HT1080 (cell line): ENCODE measurements around the gene MYOZ2. TPM values are rescaled to one million over a fixed set of nuclear protein-coding genes. Genes with fewer than 3 reads are reported as not detected.
A peak's percentile ranks its signal among the peaks of the same experiment; 100 is the strongest.

ENCODE experiments used
- DNase-seq: peaks from one replicate; pipeline ENCODE4 v3.0.0-alpha.2; 2015; ENCODE audit warnings: low read depth
- total RNA-seq: library from RNA; depleted of rRNA; stranded (reverse); fragments of >200 nt; shearing (Covaris generic); gene quantifications from 2 replicates; pipeline ENCODE4 v1.2.3, GENCODE V29; 2014

The MYOZ2 gene
- total RNA-seq, 1 experiment from 2014 or later: not detected

GRCh38 chr4:119191505-119191904, 55.9 kb downstream of the MYOZ2 start:
- DNase-seq: no peak

GRCh38 chr4:119197772-119198212, 62.2 kb downstream of the MYOZ2 start:
- DNase-seq: no peak

GRCh38 chr4:119204916-119205315, 69.3 kb downstream of the MYOZ2 start:
- DNase-seq: no peak

DNA sequence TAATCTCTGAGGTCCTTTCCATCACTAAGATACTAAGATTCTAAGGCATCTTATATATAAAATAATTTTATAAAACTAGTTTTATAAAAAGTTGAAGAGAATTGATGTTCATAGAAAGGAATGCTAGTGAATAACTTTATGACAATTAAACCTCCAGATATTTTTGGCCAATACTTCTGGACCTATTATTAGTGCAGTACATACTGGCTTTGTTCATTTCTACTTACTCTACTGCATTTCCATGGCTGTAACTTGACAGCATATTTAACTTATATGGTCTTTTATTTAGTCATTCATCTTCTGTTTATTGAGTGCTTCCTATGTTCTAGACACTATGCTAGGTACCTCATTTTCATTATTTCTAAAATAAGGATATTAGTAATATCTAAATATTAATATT, 70.1 kb downstream of the MYOZ2 start:
- DNase-seq: no peak

- DNase-seq: no peak
Observed at GRCh38 chr4:119206178-119206577, 70.5 kb downstream of the MYOZ2 start.

GRCh38 chr4:119207051-119207450, 71.4 kb downstream of the MYOZ2 start:
- DNase-seq: no peak

GRCh38 chr4:119209077-119209476, 73.4 kb downstream of the MYOZ2 start:
- peak; percentile 99 for DNase-seq

DNA sequence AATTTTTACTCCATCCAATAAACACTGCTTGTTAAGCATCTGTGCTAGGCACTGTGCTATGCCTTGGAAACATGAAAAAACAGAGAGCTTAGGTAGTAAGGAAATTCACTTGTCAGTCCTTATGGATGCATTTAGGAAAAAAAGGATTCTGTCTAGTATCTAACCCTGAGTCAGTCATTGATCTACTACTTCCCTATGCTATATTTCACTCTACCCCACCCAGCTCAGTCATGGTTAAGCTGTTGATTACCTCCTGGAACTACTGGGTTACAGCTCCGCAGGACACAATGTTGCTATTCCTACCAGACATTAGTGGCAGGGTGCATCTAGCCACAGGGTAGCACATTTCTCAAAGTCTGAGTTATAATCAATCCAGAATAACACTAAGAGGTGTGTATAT, 74.0 kb downstream of the MYOZ2 start:
- DNase-seq: no peak

GRCh38 chr4:119210775-119211174, 75.1 kb downstream of the MYOZ2 start:
- DNase-seq: peak; percentile 53

GRCh38 chr4:119211867-119212233, 76.2 kb downstream of the MYOZ2 start:
- DNase-seq: no peak

DNA sequence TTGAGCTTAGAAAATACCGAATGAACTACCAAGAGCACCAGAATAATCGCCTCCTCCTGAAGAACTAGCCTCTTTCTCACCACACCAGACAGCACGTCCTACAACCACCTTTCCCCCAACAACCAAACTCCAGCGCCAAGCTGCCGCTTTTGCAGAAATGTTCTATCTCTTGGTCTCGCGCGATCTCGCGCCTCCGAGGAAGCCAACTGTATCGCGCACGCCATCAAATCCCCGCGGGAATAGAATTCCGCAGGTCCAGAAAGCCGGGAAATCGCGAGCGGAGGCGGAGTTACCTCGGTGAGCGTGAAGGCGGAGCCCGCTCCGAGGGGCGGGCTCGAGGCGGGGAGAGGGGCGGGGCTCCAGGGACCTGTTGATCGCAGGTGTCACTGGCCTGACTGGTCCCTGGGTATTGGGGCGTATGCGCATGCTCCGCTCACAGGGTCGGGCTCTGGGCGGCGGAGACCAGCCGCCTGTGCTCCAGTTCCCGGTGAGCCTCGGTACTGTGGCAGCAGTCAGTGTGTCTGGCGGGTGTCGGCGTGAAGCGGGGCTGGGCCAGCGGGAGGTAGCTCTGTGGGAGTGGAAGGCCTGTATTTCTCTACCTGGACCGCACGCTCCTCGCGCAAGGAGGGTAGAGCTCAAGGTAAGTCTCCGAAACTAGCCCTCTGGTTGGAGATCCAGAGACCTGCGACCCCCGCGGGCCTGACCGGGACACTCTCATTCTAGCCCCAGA, 76.8 kb downstream of the MYOZ2 start, which contains the start of gene USP53:
Gene USP53, plus strand, starts transcription at position 480 of the 730 bp plus-strand sequence. CDS start 27,047 bp downstream, outside the sequence.
- DNase-seq: peak; percentile 96

DNA sequence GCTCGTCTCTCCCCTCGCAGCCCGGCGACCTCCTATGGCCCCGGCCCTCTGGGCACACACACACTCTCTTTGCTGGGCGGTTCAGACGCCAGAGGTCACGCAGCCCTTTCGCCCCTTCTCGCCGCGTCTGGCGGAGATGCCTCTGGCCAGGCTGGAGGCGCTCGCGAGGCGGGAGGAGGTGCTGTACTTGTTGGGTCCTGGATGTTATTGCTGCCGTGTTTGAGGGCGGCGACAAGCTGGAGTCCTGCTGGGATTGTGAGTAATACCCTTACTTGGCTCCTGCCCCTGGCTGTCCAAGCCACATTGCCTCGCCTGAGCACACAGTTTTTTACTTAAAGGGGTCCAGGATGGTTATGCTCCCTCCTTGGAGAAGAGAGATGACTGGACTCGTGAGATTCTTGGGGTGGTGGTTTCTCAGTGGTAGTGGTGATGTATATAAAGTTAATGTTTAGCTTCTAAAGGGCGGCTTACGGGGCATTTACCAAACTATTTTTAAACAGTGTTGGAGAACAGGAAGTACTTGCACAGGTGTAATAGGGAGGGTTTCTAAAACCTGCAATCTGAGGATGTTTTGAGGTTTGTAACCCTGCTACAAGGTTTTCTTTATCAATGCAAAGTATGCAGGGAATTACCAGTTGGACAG, 77.5 kb downstream of the MYOZ2 start:
- peak; percentile 96 for DNase-seq

DNA sequence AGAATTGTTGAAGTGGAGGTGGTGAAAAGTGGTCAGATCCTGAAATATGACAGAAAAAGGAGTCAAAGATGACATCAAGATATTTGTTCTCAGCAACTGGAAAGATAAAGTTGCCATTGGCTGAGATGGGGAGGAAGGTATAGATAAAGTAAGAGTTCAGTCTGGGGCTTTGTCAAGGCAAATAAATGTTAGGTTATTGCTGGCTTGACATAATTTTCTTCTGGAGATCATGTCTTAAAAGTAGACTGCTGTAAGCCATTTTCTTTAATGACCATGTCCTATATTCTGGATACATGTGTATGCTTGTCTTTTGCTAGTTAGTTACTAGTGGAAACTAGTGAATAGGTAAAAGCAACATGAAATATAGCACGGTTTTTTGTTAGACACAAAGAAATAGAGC, 82.5 kb downstream of the MYOZ2 start:
- DNase-seq: no peak

- DNase-seq: no peak
Observed at GRCh38 chr4:119221412-119221811, 85.8 kb downstream of the MYOZ2 start.

DNA sequence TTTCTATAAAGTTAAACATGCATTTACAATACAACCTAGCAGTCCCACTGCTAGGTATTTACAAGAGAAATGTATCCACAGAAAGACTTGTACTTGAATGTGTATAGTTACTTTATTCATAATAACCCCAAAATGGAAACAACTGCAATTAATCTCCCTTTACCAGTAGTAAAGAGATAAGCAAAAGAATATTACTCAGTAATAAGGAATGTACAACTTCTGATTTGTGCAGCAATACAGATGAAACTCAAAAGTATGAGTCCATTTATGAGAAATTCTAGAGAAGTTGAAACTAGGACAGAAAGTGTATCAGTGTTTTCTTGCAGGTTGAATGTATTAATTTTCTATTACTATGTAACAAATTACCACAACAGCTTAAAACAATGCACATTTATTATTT, 92.1 kb downstream of the MYOZ2 start:
- no peak for DNase-seq

DNA sequence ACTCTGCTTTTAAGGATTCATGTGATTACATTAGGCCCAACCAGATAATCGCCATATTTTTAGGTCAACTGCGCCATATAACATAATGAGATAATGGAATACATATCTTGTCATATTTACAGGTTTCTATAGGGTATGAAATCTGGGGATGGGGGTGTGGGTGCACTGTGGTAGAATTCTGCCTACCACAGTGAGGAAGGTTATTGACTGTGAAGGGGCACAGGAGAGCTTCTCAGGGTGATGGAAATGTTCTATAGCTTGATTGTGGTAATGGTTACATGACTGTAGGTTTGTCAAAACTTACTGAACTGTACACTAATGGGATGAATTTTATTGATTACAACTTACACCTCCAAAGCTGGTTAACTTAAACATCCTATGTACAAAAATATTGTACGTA, 92.8 kb downstream of the MYOZ2 start:
- no peak for DNase-seq

- DNase-seq: no peak
Observed at GRCh38 chr4:119229908-119230687, 94.5 kb downstream of the MYOZ2 start.

DNA sequence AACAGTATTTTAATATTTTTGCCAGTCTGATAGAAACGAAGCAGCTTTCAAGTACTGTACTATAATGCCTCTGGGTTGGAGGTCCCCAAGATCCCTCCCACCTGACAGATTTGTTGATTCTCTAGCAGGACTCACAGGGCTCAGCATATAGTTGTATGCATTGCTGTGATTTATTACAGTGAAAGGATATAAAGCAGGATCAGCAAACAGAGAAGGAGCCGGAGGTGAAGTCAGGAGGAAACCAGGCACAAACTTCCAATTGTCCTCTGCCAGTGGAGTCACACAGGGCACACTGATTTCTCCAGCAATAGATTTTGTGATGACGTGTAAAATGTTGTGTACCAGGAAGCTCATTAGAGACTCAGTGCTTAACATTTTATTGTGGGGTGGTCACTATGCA, 95.9 kb downstream of the MYOZ2 start:
- no peak for DNase-seq

- no peak for DNase-seq
Observed at GRCh38 chr4:119232286-119232685, 96.7 kb downstream of the MYOZ2 start.

- DNase-seq: no peak
Observed at GRCh38 chr4:119233191-119233590, 97.6 kb downstream of the MYOZ2 start.

DNA sequence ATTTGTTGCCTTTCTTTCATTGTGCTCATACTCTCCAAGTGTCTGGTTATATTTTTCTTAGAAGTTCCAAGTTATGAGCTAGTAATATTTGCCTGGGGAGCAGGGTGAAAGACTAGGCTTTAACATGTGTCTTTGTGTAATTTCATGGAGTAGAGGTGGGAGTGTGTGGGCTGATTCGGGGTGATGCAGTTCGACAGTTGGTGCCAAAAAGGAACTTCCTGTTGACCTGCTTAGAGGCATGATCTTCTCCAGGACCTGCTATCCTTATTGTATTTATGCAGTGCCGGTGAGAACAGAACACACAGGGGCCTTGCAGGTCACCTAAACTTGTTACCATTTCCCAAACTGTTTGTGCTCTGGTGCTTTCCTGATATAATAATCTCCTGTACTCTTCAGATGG, 98.1 kb downstream of the MYOZ2 start:
- DNase-seq: no peak

DNA sequence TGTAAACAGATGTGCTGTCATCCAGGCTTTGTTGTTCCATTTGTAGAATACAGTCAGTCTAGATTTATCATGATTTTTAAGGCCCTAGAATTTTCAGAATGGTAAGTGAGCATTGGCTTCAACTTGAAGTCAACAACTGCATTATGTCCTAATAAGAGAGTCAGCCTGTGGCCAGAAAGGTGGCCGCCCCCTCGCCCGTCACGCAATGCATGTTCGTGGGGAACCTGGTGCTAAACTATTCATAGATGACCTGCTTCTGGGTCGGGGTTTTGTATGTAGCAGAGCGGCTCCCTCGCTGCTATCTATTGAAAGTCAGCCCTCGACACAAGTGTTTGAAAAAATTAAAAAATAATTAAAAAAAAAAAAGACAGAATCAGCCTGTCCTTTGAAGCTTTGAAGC, 101.6 kb downstream of the MYOZ2 start:
- no peak for DNase-seq
